ENCODE data around the gene HMGCS2. TPM values are rescaled to one million over a fixed set of nuclear protein-coding genes. Genes with fewer than 3 reads are reported as not detected.
"Not testable (repeated sequence)": the region's sequence is repeated elsewhere in the genome, so short reads cannot be mapped to it uniquely, and the experiment has no call there.

HMGCS2 gene
- total RNA-seq, 1 donor from 2014 or later = not detected

DNA sequence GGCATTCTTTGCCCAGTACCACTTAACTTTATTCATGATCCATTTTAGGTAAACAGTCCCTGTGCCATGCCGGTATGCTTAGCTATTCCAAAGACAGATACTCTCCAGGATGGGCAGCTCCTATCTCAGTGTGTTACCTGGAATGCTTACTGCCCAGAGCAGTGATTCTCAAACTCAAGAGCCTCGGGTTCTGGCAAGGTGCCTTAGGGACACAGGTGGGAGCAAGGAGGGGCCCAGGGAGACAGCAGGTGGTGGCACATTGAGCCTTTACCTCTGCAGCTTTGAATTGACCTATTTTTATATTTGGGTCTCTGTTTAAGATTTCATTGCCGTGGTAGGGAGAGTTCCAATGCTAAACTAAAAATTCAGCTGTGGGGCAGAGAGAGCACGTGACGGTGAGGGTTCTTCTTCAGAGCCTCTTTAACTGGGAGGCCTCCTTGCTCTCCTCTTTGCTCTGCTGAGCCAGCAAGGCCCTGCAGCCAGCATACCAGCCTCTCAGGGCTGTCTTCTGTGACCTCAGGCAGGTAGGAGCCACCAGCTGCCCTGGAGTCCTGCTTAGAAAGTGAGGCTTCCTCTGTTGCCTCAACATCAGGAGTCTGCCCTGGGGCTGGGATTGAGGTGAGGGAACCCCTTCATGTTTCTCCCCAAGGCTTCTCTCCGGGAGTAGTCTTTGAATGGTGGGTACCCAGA, 36.8 kb downstream of the HMGCS2 start:
- no peak for DNase-seq (ENCODE audit: low read depth in 2 of 2)

DNA sequence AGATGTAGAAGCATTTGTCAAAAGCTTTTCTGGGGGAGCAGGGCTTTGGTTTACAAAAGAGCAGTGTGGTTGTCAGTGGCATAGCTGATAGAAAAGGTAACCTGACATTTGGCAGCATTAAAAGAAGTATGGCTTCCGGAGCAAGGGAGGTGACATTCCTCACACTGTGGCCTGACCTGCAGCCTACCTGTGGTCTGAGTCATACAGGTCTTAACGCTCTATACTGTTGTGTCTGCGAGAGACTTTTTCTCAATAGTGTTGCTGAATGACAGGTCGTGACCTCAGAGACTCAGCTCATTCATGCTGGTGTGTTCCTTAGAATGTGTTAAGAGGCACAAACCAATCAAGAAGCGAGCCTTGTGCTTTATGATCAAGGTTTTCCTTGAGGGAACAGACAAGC, 37.6 kb downstream of the HMGCS2 start:
- DNase-seq (ENCODE audit: low read depth in 2 of 2) = no peak

DNA sequence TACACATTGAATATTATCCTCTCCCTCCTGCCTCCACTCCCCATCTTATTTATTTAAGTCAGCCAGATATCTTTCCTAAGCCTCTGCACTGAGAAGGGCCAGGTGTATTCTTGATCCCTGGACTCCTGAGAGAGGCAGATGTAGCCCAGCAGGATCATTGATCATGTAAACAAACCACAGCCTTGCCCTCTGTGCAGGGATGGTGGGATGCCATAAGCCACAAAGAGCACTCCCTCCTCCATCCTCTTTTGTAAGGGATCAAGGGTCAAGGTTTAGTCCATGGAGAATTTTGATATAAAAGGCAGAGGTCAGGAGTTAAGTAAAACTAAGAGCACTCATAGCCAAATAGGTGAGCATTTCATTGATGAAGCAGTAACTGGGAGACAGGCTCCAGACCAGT, 39.7 kb downstream of the HMGCS2 start:
- no peak for DNase-seq (ENCODE audit: low read depth in 2 of 2)

DNA sequence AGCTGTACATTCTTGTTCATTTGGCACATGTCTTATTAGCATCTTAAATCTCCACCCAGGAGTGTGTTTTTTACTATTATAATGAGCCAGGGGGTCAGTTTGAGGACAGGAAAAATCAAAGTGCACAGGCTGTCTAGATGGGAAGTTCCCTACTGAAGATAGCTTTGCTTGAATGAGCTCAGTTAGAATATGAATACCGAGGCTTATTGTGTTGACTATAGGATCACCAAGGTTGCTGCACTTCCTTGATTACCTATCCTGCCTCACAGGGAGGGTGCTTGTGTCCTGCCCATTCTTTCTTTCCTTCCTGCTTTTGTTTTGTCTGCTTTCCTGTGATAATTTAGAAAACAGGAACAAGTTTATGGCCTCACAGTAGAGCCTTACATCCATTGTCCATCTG, 40.7 kb downstream of the HMGCS2 start:
- DNase-seq (ENCODE audit: low read depth in 2 of 2) = peak in 1 of 2 donors; percentile 41

DNA sequence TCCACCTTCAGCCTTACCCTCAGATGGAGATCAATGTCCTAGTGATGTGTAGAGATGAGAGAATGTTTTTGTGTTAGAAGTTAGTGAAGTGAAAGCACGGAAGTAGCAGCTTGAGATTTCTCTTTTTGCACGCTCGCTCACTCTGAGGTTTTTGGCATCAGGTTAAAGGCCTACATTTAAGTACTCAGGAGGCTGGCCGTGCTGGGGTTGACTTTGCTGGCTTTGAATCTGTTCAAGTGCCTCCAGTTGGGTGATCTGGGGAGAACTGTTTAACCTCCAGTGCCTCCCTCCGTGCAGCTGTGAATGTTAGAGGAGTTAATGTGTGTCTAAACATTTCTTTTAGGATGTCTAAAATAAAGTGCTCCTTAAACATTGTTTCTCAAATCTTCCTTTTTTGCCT, 43.1 kb downstream of the HMGCS2 start:
- DNase-seq (ENCODE audit: low read depth in 2 of 2) = no peak

DNA sequence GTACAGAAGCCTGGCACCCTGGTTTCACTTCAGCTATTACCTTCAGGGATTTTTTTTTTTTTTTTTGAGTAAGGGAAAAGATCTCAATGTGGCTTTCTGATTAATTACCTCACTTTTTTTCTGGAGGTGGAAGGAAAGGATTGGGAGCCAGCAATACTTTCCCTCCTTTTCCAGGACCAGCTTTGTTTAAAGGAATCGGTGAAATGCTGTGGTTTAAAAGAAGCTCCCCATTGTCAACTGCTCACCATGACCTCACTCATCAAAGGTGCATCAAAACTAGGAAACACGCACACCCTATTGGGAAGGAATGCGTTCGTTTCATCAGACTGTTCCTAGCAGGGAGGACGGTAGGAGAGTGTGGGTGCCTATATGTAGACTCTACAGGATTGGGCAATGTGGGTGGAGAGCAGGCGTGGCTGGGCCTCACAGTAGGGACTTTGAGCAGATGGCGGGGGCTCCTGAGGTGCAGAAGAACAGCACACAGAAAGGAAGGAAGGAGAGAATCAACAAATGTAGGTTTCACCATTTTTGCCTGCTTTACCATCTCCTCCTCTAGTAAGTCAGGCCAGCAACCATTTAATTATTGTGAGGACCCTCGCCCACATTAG, 44.0 kb downstream of the HMGCS2 start:
- no peak for DNase-seq (ENCODE audit: low read depth in 2 of 2)

DNA sequence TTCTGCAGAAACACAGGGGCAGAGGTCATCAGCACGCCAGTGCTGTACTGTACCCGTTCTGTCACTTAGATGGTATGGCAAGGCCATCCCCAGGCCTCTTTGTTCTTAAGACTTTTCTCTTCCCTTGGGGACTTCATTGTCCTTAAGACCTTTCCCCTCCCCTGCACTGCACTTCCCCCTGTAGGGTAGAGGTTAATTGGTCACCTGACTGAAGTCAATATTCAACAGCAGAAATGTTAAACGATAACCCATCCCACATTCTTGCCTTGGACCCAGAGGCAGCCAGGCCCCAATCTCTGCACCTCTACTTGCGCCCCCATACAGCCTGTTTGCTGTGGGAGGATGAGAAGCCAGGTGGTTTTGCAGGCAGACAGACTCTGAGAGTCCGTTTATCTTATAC, 46.8 kb downstream of the HMGCS2 start:
- DNase-seq (ENCODE audit: low read depth in 2 of 2) = no peak

DNA sequence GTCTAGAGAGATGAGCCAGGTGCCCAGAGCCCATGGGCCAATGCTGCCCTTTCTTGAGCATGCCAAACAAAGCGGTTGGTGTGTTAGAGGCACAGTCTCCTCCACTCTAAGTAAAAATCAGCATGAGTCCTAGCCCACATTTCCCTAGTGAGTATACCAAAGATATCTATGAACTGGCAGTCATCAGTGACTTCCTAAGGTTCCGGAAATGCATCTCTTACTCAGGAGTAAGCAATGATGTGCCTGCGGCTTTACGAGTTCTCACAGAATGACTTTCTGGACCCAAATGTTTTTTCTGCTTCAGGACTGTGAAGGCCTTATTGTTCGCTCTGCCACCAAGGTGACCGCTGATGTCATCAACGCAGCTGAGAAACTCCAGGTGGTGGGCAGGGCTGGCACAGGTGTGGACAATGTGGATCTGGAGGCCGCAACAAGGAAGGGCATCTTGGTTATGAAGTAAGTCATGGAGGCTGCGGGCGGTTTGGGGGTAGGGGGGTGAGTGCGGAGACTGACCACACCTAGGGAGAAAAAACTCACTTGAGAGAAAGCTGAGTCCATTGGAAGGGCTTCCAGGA, 47.8 kb downstream of the HMGCS2 start:
- peak in 1 of 2 donors; percentile 4 for DNase-seq (ENCODE audit: low read depth in 2 of 2)

DNA sequence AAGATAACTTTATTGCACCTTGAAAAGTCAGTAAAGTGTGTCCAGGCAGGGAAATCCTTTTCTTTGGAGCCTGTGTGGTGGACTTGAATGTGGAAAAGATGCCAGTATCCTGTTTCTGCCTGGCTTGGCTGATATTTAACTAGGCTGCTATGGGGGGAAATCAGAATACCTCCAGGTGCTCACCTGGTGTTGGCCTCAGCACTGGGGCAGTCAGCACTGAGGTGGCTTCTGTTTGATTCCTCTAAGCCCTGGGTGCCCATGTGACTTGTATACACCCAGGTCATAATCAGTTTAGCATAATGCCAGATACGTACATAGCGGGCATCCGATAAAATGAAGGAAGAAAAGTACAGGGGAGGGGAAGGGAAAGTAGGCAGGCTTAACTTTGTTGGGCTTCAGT, 49.7 kb downstream of the HMGCS2 start:
- no peak for DNase-seq (ENCODE audit: low read depth in 2 of 2)

DNA sequence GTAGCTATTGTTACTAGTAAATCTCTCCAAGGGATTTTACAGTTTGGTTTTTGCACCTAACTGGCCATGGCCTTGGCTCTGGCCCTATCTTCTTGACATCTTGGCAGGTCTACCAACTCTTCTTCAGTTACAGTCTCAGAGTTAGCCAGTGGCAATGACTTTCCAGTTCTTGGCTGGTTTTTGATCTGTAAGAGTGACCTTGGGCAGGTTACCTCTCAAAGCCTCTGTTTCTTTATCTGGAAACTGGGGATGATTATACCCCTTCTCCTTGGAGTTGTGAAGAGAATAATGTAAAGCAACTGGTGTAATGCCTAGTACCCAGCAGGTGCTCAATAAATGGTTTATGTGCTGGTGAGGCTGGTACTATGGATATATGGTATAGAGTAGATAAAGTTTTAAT, 50.3 kb downstream of the HMGCS2 start:
- DNase-seq (ENCODE audit: low read depth in 2 of 2) = no peak

DNA sequence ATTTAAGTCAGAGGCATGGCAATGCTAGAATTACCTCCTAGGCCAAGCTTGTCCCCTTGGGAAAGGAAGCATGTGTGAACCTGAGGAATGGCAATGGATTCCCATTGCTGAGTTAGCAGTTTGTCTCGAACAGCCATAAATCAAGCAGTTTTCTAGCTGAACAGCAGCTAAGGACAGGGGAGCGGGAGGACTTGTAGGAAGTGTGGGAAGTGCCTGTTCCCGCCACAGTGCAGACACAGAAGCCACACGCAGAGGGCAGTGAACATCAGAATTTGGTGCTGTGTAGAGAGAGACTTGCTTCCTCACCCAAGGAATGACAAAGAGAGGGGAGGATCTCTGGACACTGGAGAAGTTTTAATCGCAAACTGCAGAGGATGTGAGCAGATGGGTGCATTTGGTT, 53.2 kb downstream of the HMGCS2 start:
- peak in 1 of 2 donors; percentile 5 for DNase-seq (ENCODE audit: low read depth in 2 of 2)

DNA sequence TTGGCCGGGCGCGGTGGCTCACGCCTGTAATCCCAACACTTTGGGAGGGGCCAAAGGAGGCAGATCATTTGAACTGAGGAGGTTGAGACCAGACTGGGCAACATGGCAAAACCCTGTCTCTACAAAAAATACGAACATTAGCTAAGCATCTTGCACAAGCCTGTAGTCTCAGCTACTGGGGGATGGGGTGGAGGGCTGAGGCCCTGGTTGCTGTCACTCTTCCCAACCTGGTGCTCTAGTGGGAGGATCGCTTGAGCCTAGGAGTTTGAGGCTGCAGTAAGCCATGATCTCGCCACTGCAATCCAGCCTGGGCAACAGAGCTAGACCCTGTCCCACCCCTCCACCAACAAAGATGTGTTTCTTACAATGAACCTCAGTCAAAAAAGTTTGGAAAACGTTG, 54.1 kb downstream of the HMGCS2 start:
- DNase-seq (ENCODE audit: low read depth in 2 of 2) = no peak

DNA sequence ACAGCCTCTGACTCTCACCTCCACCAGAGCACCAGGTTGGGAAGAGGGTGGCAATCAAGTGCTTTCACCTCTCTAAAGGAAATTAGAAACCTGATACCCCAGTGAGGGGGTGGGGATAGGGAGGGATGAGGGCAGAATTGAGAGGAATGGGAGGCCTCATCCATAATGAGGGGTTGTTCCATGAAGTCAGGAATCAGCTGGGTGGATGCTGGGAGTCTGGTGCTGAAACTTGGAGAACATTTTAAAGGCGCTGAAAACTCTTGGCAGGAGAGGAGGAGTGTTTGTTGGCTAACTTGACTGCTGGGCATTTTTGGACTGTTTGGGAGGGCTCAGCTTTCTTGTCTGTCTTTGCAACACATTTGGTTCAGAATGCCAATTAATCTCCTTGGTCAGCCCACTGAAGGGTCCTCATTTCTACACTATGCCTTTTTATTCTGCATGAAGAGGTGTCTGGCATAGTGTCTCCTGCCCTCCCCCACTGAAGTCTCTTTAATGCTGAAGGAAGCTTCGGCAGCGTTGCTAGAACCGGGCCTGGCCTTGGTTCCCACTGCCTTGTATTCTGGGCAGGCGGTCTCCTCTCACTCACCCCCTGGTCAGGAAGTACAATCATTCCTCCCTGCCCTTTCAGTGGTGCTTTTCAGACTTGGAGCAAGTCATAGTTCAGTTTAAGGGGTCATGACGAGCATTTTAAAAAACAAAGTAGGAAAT, 54.8 kb downstream of the HMGCS2 start:
- DNase-seq (ENCODE audit: low read depth in 2 of 2) = no peak

DNA sequence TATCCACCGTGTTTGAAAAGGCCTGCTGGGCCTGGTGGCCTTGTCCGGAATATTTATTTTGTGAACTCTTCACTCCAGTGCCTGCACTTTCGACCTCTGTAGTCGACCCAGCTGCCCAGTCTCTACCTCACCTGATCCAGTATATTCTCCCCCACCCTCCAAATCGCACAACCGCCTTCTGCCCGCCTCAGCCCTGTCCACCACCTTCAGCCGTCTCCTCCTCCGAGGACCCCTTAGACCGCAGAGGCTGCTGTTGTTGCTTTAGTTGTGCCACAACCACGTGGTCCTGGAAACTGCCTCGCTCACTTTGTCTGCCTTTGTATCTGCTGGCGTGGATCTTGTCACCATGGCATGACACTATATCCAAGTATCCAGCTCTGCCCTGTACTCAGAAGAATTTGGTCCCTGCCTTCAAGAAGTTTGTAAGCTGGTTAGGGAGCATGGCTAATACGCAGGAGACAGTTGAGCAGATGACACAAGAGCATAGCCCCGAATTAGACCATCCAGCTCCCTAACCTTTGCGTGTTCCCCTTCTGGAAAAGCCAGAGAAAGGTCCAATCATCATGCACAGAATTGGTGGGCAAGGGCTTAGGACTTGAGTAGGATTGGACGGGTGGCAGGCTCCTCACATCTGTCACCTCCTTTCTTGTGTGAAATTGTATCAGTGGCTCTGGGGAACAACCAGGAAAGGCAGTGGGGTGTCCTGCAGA, 55.5 kb downstream of the HMGCS2 start:
- no peak for DNase-seq (ENCODE audit: low read depth in 2 of 2)

DNA sequence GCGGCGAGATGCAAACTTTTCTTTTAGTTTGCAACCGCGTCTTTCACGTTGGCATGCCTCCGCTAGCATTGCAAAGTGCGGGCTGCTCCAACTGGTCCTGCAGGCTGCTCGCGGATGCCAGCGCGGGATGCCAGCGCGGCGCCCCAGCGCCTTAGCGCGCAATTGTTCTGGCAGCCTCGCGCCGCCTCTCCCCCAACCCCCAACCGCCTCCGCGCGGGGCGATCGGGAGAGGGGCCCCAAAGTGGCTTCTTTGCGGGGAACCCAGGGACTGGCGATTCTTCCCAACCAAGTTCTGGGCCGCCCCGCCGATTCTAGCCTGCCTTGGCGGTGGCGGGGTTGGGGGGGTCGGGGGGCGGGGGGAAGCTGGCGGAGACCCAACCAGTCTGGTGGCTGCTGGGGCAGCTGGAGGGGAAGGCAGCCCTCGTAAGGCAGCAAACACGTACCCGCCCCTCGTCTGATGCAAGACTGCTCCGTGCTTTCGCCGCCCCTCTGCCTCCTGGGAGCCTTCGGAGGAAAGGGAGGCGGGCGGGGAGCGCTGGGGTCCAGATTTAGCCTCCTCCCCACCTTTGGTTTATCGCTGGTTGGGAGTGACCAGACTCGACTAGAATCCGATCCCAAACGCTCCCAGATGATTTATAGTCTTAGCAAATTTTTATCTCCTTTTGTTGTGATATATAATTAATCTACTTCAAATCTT, 56.2 kb downstream of the HMGCS2 start:
- DNase-seq (ENCODE audit: low read depth in 2 of 2) = peak in 1 of 2 donors; percentile 67

DNA sequence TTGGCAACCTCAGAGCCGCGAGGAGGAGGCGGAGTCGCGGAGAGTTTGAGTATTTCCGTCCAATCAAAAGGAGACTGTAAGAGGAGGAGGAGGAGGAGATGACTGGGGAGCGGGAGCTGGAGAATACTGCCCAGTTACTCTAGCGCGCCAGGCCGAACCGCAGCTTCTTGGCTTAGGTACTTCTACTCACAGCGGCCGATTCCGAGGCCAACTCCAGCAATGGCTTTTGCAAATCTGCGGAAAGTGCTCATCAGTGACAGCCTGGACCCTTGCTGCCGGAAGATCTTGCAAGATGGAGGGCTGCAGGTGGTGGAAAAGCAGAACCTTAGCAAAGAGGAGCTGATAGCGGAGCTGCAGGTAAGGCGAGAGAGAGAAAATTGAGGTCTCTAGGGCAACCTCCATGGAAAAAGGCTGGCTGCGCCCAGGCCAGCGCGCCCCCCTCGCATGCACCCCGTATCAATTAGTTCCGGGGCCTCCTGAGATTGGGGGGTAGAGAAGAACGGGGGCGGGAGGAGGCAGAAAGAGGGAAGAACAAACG, 56.8 kb downstream of the HMGCS2 start, which contains the start of gene PHGDH:
PHGDH (plus strand) TSS at position 131 of the 538 bp plus-strand sequence; CDS start at position 220, 89 bp downstream.
- peak in 1 of 2 donors; percentile 56 for DNase-seq (ENCODE audit: low read depth in 2 of 2)

DNA sequence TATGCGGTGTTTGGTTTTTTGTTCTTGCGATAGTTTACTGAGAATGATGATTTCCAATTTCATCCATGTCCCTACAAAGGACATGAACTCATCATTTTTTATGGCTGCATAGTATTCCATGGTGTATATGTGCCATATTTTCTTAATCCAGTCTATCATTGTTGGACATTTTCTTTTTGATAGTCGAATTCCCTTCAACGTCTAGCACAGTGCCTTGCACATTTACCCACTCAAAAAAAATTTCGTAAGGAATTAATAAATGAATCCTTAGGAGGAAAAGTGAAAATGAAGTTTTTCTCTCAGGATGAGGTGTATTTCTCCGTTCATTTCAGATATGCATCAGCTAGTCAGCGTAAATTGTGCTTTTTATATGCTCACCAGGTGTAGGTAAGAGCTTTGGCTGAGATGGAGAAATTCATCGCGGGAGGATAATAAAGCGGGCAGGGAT, 57.3 kb downstream of the HMGCS2 start:
- not testable (repeated sequence) for DNase-seq (ENCODE audit: low read depth in 2 of 2)

DNA sequence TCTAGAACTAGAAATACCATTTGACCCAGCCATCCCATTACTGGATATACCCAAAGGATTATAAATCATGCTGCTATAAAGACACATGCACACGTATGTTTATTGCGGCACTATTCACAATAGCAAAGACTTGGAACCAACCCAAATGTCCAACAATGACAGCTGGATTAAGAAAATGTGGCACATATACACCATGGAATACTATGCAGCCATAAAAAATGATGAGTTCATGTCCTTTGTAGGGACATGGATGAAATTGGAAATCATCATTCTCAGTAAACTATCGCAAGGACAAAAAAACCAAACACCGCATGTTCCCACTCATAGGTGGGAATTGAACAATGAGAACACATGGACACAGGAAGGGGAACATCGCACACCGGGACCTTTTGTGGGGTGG, 62.1 kb downstream of the HMGCS2 start:
- DNase-seq (ENCODE audit: low read depth in 2 of 2) = not testable (repeated sequence)

DNA sequence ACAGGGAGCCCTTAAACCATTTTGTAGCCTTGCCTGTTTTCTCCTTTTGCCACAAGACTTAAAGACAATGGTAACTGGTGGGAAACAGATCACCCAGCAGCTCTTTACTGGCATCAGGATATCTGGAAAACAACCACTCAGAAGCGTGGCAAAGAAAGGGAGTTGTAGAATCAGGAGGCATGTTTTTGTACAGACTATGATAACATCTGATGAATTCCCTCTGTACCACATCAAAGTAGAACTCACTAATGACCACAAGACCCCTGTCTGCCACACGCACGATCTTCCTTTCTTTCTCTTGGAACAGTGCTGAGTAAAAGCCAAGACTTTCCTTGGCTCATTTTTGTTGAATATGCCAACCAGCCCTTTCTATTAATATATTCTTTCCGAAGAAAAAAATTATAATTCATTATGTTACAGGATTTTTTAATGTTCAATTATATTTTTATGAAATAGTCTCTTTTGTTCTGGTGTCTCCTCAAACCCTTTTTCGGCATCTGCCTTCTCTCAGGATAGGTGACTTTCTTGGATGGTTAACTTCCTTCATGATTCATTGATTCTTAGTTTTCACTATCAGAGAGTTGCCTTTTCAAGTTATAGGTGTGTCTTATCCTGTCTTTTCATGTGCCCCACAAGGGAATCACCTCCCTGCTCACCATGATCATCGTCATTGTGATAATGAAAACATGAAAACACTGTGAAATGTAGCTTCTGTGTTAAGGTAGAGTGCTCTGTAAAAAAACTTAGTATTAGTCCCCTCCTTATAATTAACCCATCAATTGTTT, 64.8 kb downstream of the HMGCS2 start:
- no peak for DNase-seq (ENCODE audit: low read depth in 2 of 2)

DNA sequence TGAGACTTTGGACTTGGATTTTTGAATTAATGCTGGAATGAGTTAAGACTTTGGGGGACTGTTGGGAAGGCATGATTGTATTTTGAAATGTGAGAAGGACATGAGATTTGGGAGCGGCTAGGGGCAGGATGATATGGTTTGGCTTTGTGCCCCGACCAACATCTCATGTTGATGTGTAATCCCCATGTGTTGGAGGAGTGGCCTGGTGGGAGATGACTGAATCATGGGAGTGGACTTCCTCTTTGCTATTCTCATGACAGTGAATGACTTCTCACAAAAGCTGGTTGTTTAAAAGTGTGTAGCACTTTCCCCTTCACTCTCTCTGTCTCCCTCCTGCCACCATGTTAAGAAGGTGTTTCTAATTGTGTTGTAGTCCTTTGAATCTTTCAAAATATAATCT, 66.3 kb downstream of the HMGCS2 start:
- DNase-seq (ENCODE audit: low read depth in 2 of 2) = no peak

Measured in dermis microvascular lymphatic vessel endothelial cell (primary cell).